Stimulated activated CD8-positive, alpha-beta memory T cell treated with anti-CD3 and anti-CD28 coated beads, Interleukin-2, amount 100 ng/mL, for 48 hours (primary cell): ENCODE results near the gene SORT1.

Experiments
- DNase-seq, 2 donors: peaks; one replicate each; pipeline ENCODE4 v3.0.0-alpha.2; 2020; ENCODE audit warnings: low read depth in 2 of 2

Gene SORT1

DNA sequence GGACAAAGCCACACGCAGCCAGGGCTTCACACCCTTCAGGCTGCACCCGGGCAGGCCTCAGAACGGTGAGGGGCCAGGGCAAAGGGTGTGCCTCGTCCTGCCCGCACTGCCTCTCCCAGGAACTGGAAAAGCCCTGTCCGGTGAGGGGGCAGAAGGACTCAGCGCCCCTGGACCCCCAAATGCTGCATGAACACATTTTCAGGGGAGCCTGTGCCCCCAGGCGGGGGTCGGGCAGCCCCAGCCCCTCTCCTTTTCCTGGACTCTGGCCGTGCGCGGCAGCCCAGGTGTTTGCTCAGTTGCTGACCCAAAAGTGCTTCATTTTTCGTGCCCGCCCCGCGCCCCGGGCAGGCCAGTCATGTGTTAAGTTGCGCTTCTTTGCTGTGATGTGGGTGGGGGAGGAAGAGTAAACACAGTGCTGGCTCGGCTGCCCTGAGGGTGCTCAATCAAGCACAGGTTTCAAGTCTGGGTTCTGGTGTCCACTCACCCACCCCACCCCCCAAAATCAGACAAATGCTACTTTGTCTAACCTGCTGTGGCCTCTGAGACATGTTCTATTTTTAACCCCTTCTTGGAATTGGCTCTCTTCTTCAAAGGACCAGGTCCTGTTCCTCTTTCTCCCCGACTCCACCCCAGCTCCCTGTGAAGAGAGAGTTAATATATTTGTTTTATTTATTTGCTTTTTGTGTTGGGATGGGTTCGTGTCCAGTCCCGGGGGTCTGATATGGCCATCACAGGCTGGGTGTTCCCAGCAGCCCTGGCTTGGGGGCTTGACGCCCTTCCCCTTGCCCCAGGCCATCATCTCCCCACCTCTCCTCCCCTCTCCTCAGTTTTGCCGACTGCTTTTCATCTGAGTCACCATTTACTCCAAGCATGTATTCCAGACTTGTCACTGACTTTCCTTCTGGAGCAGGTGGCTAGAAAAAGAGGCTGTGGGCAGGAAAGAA is 122.9 kb downstream of the SORT1 start:
- no peak for DNase-seq

DNA sequence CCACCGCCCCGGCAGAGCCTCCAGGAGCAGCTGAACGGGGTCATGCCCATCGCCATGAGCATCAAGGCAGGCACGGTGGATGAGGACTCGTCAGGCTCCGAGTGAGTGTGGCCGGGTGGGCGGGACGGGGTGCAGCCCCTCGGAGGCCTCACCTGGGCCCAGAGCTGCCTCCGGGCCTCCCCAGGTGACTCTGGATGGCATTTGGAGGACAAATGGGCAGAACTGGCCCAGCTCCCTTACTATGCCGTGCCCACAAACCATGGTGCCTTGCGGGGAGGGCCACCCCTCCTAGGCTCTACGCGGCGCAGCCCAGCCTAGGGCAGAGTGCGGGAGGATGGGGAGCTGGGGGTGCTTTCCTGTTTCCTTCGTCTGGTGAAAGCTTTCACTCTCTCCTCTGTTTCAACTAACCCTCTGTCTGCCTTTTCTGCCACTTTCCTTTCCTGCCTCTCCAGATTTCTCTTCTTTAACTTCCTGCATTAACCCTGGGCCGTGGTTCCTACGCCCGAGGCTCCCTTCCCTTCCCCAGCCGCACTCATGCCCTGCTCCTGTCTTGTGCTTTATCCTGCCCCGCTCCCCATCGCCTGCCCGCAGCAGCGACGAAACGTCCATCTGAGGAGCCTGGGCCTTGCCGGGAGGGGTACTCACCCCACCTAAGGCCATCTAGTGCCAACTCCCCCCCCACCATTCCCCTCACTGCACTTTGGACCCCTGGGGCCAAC is 124.0 kb downstream of the SORT1 start:
- DNase-seq, result no peak

DNA sequence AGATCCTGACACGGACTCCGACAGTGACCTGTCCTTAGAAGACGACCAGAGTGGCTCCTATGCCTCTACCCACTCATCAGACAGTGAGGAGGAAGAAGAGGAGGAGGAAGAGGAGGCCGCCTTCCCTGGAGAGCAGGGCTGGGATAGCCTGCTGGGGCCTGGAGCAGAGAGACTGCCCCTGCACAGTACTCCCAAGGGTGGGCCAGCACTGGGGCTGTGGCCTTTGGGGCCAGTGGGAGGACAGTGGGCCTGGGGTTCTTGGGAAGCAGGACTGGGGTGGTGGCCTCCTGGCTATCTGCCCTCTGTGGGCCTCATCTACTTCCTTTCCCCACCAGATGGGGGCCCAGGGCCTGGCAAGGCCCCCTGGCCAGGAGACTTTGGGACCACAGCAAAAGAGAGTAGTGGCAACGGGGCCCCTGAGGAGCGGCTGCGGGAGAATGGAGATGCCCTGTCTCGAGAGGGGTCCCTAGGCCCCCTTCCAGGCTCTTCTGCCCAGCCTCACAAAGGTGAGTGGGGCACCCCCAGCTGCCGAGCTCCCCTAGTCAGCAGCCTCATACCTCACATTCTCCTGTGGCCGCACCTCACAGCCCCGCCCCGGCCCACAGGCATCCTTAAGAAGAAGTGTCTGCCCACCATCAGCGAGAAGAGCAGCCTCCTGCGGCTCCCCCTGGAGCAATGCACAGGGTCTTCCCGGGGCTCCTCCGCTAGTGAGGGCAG is 124.7 kb downstream of the SORT1 start:
- DNase-seq, result no peak

DNA sequence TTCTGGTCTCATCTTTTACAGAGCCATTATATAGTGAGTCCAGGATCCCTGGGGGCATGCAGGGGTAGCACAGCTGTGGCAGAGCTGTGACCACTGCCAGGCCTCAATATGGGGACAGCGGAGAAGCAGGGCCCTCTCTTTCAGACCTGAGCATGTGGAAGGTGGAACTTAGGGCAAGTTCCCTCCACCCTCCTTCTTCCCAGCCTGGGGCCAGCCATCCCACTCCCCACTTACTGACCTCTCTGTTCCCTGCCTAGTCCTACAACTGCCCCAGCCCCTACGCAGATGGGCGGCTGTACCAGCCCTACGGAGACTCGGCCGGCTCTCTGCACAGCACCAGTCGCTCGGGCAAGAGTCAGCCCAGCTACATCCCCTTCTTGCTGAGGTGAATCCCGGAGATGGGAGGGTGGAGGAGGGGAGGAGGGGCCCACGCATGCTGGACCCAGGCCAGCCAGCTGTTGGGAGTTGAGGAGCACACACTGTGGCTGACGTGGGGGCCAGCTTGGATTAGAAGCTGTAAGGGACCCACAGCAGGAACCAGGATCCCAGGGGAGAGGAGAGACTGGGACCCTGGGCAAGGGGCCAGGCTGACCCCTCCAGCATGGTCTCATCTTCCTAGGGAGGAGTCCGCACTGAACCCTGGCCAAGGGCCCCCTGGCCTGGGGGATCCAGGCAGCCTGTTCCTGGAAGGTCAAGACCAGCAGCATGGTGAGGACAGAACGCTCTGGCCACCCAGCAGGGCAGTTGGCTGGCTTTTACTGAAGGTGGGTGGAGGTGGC is 125.5 kb downstream of the SORT1 start:
- no peak for DNase-seq

DNA sequence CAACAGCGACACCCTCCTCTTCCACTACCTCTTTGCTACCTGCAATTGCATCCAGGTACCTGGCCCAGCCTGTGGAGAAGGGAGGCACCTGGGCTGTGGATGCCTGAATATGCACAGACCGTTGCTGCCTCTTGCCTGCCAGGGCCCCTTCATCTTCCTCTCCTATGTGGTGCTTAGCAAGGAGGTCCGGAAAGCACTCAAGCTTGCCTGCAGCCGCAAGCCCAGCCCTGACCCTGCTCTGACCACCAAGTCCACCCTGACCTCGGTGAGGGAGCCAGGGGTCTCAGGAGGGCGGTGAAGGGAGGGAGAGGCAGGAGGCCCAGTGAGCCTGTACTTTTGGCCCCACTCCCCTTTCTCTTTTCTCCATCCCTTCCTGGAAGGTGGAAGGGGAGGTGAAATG is 126.3 kb downstream of the SORT1 start:
- no peak for DNase-seq

DNA sequence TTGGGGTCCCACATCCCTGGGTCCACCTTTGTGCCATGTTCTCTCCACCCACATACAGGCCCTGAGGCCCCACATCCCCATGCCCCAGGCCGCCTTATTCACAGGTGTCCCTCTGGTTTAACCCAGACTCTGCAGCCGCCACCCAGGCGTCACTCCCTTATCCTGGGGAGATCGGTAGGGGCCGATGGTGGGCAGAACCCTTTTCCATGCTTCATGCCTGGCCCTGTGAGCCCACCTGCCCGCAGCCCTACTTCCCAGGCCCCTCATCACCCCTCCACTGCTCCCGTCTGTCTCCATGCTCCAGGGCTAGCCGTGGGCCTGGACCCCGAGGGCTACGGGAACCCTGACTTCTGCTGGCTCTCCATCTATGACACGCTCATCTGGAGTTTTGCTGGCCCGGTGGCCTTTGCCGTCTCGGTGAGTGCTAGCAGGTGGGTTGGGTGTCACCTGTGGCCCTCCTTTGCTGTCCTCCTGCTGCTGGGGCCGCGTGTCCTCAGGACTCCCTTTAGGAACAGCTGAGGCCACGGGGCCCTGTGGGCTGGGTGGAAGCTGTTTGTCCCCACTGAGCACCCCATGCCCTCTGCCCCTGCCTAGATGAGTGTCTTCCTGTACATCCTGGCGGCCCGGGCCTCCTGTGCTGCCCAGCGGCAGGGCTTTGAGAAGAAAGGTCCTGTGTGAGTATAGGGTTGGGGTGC is 126.9 kb downstream of the SORT1 start:
- DNase-seq, result no peak

DNA sequence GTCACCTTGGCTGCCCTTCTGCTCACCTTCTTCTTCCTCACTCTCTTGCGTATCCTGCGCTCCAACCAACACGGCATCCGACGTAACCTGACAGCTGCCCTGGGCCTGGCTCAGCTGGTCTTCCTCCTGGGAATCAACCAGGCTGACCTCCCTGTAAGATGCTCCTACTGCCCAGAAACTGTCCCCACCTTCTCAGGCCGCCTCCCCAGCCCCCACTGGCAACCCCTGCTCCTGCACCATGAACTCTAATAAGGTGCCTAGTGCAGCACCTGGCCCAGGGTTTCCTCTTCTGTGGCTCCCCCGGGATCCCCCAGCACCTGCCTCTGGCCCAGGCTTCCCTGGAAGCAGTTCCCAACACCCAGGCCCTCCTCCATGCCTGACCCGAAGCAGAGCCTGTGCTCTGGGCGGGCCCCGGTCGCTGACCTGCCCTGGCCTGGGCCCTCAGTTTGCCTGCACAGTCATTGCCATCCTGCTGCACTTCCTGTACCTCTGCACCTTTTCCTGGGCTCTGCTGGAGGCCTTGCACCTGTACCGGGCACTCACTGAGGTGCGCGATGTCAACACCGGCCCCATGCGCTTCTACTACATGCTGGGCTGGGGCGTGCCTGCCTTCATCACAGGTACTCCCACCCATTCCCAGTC is 127.6 kb downstream of the SORT1 start:
- no peak for DNase-seq

DNA sequence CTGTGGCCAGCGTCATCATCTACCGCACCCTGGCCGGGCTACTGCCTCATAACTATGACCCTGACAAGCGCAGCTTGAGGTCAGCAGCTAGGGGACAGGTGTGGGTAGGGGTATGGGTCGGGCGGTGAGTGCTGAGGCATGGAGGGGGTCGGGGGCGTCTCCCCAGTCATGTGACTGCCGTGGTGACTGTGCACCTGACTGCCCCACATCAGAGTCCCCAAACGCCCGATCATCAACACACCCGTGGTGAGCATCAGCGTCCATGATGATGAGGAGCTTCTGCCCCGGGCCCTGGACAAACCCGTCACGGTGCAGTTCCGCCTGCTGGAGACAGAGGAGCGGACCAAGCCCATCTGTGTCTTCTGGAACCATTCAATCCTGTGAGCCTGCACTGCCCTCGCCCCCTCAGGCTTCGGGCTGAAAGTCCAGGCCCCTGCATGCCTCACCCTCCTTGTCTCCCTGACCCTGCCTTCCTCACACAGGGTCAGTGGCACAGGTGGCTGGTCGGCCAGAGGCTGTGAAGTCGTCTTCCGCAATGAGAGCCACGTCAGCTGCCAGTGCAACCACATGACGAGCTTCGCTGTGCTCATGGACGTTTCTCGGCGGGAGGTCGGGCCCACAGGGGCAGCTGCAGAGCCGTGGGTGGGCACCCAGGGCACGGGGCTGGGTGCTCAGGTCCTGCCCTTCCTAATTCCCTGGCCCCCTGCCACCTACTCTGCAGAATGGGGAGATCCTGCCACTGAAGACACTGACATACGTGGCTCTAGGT is 128.3 kb downstream of the SORT1 start:
- DNase-seq, result no peak

DNA sequence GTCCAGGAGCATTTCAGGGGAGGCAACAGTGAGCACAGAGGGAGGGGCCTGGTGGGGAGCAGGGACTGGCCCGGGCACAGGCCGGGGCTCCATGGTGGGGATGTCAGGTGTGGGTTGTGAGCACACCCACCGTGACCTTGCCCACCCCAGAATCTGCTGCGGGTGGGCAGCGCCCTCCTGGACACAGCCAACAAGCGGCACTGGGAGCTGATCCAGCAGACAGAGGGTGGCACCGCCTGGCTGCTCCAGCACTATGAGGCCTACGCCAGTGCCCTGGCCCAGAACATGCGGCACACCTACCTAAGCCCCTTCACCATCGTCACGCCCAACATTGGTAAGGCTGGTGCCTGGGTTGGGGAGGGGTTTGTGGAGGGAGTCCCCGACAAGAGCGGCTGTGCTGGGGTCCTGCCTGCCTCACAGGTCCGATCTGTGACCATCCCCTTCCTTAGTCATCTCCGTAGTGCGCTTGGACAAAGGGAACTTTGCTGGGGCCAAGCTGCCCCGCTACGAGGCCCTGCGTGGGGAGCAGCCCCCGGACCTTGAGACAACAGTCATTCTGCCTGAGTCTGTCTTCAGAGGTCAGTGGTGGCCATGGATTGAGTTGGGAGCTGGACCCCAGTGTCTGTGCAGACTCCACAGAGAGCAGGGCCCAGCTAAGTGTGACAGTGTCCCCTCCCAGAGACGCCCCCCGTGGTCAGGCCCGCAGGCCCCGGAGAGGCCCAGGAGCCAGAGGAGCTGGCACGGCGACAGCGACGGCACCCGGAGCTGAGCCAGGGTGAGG is 129.1 kb downstream of the SORT1 start:
- DNase-seq, result no peak

DNA sequence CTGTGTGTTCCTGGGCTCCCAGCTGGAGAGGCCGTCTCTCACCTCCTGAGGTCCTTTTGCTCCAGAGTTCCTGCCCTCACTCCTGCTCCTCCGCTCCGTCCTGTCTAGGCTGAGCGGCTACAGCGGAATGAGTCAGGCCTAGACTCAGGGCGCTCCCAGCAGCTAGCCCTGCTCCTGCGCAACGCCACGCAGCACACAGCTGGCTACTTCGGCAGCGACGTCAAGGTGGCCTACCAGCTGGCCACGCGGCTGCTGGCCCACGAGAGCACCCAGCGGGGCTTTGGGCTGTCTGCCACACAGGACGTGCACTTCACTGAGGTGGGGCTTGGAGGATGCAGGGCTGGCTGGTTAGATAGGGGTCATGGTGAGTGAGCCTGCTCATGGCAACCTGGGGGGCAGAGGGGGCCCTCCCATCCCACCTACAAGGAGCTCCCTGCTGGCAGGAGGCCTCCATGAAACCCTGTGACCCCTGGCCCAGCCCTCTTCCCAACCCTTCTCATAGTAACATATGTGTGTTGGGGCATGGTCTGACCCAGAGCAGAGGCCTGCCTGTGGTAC is 129.9 kb downstream of the SORT1 start:
- DNase-seq, result no peak

DNA sequence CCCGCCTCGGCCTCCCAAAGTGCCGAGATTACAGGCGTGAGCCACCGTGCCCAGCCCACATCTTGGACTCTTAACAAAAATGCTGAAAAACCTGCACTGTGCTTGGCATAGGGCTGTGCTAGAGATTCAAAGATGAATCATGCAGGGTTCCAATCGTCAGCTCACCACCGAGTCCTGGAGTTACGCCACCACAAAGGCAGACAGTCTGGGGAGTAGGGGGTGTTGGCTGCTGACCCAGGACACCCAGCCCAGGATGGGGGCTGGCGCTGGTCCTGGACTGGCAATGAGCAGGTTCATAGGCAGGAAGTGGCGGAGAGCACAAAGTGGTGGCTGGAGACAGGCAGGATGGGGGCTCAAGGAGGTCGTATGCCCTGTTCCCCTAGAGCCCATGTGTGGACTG is 130.8 kb downstream of the SORT1 start:
- no peak for DNase-seq

DNA sequence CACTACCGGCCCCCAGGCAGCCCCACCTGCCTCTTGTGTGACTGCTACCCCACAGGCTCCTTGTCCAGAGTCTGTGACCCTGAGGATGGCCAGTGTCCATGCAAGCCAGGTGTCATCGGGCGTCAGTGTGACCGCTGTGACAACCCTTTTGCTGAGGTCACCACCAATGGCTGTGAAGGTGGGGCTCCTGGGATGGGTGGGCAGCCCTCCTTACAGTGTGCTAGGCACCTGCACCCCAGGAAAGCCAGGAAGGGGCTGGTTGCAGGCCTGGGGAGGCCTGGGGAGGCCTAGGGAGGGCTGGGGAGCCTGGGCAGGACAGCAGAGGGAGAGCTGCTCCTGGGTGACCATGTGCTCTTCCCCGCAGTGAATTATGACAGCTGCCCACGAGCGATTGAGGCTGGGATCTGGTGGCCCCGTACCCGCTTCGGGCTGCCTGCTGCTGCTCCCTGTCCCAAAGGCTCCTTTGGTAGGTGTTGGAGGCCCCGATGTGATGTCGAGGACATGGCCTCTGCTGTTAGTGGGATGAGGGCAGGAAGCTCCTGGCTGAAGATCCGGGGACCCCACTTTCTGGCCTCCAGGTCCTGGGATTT is 131.9 kb downstream of the SORT1 start:
- no peak for DNase-seq

DNA sequence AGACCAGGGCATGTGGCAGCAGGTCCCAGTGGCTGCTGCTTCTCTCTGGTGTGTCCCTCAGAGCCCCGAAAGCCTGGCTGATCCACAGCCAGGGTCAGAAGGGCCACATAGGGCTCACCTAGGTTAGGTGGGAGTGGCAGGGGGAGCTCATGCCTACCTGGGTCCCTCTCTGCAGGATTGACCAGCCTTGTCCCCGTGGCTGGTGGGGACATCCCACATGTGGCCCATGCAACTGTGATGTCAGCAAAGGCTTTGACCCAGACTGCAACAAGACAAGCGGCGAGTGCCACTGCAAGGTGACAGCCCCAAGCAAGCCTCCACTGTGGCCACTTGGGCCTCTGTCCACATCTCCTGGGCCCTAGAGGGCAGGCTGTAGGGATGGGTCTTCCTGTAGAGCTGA is 132.7 kb downstream of the SORT1 start:
- DNase-seq, result no peak

DNA sequence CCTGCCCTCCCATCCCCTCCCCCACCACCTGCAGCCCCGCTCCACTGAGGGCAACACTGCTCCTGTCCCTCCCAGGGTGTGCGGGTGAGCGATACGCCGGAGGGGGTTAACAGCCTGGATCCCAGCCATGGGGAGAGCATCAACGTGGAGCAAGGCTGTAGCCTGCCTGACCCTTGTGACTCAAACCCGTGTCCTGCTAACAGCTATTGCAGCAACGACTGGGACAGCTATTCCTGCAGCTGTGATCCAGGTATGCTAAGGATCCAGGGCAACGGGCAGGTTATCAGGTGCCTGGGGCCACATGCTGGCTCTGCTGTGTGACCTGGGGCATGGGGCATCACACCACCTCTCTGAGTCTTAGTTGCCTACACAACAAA is 133.4 kb downstream of the SORT1 start:
- DNase-seq, result no peak

DNA sequence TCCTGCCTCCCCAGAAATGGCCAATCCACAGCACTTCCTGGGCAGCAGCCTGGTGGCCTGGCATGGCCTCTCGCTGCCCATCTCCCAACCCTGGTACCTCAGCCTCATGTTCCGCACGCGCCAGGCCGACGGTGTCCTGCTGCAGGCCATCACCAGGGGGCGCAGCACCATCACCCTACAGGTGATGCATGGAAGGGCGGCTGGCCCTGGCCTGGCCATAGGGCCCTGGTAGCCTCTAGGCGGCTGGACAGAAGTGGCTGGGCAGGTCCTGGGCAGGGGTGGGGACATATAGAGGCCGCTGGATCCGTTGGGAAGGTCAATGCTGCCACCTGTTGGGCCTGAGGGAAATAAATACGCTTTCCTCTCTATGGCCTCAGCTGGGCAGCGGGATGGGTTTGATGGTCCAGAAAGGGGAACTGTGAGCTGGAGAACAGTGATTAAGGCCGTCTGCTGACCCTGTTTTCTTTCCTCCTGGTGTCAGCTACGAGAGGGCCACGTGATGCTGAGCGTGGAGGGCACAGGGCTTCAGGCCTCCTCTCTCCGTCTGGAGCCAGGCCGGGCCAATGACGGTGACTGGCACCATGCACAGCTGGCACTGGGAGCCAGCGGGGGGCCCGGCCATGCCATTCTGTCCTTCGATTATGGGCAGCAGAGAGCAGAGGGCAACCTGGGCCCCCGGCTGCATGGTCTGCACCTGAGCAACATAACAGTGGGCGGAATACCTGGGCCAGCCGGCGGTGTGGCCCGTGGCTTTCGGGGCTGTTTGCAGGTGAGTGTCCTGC is 133.9 kb downstream of the SORT1 start:
- DNase-seq, result peak; percentile 76 to 78

DNA sequence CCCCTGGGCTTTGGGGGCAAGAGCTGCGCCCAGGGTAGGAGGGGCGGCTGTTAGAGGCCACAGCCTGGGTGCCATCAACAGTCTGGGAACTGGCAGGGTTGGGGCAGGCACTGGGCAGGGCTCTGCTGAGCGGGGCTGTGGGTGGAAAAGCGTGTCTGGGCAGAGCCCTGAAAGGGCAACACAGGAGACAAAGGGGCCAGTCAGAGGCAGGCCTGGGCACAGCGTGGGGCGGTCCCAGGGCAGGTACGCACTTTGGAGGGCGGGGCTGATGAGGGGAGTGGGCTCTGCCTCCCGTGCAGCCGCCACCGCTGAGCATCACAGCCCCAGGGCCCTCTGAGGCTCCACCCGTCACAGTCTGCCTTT is 134.5 kb downstream of the SORT1 start:
- no peak for DNase-seq

DNA sequence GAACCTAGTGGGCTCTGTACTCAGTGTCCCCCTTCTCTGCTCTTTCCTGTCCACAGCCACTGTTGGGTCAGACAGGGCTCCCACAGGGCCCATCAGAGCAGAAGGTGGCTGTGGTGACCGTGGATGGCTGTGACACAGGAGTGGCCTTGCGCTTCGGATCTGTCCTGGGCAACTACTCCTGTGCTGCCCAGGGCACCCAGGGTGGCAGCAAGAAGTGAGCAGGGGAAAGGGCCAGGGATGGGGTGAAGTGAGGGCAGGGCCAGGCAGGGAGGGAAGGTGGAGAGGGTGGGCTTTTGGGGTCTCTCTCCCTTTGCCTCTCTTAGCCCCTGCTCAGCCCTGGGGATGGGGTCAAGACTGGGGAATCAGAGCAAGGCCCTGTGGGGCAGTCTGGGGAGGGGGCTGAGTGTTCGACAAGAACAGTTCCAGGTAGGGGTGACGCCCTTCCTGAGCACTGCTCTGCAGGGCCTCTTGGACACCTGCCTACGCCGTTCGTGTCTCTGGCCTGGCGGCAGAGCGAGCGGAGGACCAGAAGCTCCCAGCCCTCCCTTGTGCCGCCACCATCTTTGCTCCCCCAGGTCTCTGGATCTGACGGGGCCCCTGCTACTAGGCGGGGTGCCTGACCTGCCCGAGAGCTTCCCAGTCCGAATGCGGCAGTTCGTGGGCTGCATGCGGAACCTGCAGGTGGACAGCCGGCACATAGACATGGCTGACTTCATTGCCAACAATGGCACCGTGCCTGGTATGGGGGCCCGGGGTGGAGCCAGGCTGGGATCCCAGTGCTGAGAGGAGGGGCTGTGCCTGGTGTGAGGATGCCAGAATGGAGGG is 135.3 kb downstream of the SORT1 start:
- no peak for DNase-seq
